GM12874 (cell line): ENCODE results near the gene WEE2.

Experiments
- CTCF ChIP-seq: IDR thresholded peaks from 2 replicates; pipeline ENCODE4 v1.5.1; 2011; ENCODE audit warnings: low read depth, mild to moderate bottlenecking, control low read depth, low read length, moderate library complexity; ENCODE audit not compliant: insufficient read depth

Gene WEE2

DNA sequence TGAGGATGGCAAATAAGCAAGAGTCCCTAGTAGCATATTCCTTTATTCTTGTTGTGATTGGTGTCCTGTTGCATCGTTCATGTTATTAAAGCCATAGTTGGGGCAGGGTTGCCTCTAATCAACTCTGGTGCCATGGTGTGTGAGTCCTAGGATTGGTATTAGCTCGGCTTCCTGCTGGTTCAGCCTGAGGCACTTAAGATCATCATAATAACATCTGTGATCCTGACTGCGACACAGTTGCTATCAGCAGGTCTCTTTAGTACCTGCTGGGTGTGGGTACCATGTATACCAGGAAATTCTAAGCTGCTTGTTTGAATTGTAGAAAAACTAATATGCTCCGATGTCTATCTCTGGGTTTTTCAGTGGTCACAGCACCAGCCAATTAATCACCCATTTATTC, 1.6 kb downstream of the WEE2 start:
- no peak for TF ChIP-seq CTCF

DNA sequence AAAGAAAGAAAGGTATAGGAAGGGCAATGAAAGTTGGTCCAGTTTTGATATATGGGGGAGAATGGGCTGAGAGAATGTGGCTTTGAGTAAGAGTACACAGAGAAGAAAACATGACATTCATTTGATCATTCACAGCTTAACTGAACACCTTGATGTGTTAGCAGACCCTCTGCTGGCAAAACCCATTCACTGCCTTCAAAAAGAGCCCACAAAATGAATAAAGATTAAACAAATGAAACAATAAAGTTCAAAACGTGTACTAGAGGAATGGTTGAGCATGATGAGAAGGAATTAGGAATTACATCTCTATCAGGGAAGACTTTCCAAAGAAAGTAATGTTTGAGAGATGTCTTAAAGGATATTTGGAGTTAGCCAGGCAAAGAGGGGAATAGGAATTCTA, 2.1 kb downstream of the WEE2 start:
- TF ChIP-seq CTCF = no peak

GRCh38 chr7:141712603-141713255, 4.6 kb downstream of the WEE2 start:
- no peak for TF ChIP-seq CTCF

GRCh38 chr7:141713890-141714289, 5.7 kb downstream of the WEE2 start:
- TF ChIP-seq CTCF = no peak

DNA sequence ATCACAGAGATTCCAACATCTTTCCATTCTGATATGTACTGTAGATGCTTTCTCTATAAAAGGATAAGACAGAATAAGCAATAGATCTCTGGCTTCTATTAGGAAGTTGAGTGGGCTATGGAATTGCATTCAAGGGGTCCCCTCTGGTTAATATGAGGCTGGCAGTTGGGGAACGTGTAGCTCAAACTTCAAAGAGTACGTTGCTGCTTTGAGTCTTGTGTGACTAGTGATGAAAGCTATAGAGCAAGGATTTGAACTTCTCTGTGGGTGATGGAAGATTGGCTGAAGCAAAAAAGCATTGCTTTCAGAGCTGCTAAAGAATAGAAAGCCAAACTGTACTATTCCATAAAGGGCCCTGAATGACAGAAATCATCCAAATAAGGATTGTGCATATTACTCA, 6.4 kb downstream of the WEE2 start:
- no peak for TF ChIP-seq CTCF

GRCh38 chr7:141715018-141715417, 6.9 kb downstream of the WEE2 start:
- TF ChIP-seq CTCF = no peak

DNA sequence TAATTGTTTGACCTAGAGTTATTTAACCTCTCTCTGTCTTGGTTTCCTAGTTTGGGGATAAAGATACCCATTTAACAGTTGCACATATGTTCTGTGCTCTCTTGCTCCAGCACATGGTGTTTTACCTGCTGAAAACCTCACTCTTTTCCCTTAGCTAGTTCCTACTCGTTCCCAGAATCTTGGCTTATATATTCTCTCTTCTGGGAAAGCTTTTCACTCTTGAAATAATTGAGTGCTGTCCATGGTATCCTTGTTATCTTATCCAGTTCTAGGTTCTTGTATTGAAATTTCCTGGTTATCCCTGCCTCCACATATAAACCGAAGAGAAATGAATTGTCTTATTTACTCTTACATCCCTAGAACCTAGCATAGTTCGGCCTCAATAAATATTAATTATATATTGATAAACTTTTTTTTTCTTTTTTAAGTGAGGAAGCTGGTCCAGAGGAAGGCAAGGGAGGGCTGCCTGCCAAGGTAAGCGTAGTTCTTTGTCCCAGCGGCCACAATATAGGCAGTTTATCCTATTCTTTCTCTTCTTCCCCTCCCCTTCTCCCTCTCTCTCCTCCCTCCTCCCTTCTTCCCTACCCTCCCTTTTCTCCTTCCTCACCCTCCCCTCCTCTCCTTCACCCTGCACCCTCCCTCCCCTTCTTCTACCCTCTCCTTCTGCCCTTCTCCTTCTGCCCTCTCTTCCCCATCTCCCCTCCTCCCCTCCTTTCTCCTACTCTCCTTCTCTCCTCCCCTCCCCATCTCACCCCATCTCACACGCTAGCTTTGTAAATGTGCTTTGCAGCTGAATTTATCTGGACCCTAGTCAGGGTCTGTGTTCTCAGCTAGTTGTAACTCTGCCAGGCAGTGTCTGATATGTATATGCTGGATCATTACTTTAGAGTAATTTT, 7.9 kb downstream of the WEE2 start:
- no peak for TF ChIP-seq CTCF
